ENCODE results near the gene ZNF296. TPM values are rescaled to one million over a fixed set of nuclear protein-coding genes. Genes with fewer than 3 reads are reported as not detected.

The ZNF296 gene
- total and polyA plus RNA-seq, 2 of the 13 experiments (the other 11 are each of a cell fraction or from before 2014, with no cell fraction given) = 0.26 to 0.62 TPM

GRCh38 chr19:45045671-45046353, 30.5 kb downstream of the ZNF296 start (continued):
- TF ChIP-seq SKIL (CRISPR knock-in tag; IDR thresholded peaks at IDR 0.05; ENCODE audit: borderline replicate concordance) (peak; percentile 78; the same call in 1 of the 2 replicates), ZNF691 (CRISPR knock-in tag; IDR thresholded peaks at IDR 0.05; ENCODE audit: borderline replicate concordance, low read depth) (peak; percentile 62; the same call in 1 of the 2 replicates), SRSF1 (optimal IDR thresholded peaks at IDR 0.05; ENCODE audit: low read depth, low read length) (no peak), STAT5B (CRISPR knock-in tag; IDR thresholded peaks at IDR 0.05) (no peak), HMGXB3 (CRISPR knock-in tag; IDR thresholded peaks at IDR 0.05; ENCODE audit: borderline replicate concordance) (peak; percentile 93), ZNF12 (CRISPR knock-in tag; IDR thresholded peaks at IDR 0.05) (peak; percentile 61; the same call in 1 of the 2 replicates), SMYD3 (CRISPR knock-in tag; IDR thresholded peaks at IDR 0.05) (0 out of 2 replicates have a peak, but pooled peaks have one; percentile 78), PHF5A (CRISPR knock-in tag; IDR thresholded peaks at IDR 0.05; ENCODE audit: low read depth, unreplicated experiment) (peak; percentile 69), SALL1 (CRISPR knock-in tag; IDR thresholded peaks at IDR 0.05) (peak; percentile 90), MBNL3 (CRISPR knock-in tag; conservative IDR thresholded peaks at IDR 0.05) (no peak), NFYB (CRISPR knock-in tag; IDR thresholded peaks at IDR 0.05) (peak; percentile 61; the same call in 1 of the 2 replicates), ADNP (CRISPR knock-in tag; IDR thresholded peaks at IDR 0.05) (no peak), RELA (CRISPR knock-in tag; IDR thresholded peaks at IDR 0.05) (peak; percentile 82; the same call in 1 of the 2 replicates), MXD3 (CRISPR knock-in tag; IDR thresholded peaks at IDR 0.05) (peak; percentile 46; the same call in 1 of the 2 replicates), ZNF619 (CRISPR knock-in tag; IDR thresholded peaks at IDR 0.05) (no peak)
- TF ChIP-seq, protein P1, sequence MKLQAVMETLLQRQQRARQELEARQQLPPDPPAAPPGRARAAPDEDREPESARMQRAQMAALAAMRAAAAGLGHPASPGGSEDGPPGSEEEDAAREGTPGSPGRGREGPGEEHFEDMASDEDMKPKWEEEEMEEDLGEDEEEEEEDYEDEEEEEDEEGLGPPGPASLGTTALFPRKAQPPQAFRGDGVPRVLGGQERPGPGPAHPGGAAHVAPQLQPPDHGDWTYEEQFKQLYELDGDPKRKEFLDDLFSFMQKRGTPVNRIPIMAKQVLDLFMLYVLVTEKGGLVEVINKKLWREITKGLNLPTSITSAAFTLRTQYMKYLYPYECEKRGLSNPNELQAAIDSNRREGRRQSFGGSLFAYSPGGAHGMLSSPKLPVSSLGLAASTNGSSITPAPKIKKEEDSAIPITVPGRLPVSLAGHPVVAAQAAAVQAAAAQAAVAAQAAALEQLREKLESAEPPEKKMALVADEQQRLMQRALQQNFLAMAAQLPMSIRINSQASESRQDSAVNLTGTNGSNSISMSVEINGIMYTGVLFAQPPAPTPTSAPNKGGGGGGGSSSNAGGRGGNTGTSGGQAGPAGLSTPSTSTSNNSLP (IDR thresholded peaks at IDR 0.05; ENCODE audit: low read depth, low read length) = peak; percentile 84
- TF ChIP-seq, protein P2, sequence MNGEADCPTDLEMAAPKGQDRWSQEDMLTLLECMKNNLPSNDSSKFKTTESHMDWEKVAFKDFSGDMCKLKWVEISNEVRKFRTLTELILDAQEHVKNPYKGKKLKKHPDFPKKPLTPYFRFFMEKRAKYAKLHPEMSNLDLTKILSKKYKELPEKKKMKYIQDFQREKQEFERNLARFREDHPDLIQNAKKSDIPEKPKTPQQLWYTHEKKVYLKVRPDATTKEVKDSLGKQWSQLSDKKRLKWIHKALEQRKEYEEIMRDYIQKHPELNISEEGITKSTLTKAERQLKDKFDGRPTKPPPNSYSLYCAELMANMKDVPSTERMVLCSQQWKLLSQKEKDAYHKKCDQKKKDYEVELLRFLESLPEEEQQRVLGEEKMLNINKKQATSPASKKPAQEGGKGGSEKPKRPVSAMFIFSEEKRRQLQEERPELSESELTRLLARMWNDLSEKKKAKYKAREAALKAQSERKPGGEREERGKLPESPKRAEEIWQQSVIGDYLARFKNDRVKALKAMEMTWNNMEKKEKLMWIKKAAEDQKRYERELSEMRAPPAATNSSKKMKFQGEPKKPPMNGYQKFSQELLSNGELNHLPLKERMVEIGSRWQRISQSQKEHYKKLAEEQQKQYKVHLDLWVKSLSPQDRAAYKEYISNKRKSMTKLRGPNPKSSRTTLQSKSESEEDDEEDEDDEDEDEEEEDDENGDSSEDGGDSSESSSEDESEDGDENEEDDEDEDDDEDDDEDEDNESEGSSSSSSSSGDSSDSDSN (CRISPR knock-in tag; IDR thresholded peaks at IDR 0.05) = peak; percentile 87
